Amniotic epithelial cell (primary cell): ENCODE data around the gene FAM186B.

ENCODE experiments used
- DNase-seq: peaks from one replicate; pipeline ENCODE4 v3.0.0-alpha.2; 2010; ENCODE audit warnings: low read depth

Gene FAM186B

DNA sequence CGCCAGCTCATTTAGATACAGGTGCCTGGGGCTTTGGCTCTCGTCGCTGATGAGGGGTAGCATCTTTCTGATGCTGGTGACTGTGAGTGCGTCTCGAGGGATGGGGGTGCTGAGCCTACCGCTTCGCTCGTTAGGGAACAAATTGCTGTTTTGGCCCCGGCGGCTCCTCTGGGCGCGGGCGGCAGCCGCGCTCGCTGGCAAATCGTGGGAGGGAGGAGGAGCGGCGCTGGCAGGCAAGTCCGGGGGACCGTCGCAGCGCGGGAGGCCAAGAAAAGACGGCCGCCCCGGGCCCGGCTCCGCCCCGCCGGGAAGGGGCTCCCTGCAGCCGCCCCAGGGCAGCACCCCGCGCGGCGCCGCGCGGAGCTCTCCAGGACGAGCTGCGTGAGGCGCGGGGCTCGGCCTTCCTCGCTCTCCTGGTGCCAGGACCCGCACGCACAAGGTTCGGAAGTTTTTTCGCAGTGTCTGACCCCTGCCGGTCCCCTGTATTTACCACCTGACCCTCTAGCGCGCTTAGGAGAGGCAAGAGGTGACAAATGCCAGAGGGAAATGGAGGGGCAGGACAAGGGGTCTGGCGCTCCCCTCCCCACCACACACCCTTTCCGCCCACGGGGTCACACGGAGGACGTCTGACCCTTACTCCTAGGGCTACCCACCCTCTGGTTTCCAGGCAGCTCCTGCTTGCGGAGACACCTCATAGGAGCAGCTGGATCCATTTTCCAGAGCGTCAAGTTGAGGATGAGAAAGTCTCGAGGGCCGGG, 67.5 kb downstream of the FAM186B start:
- DNase-seq: no peak
